MV-4-11 (cell line): ENCODE results near the gene CDT1.
A peak's percentile ranks its signal among the peaks of the same experiment; 100 is the strongest.

Experiments used
- DNase-seq: peaks from one replicate; lab custom pipeline; 2025; lab: John Stamatoyannopoulos, UW

CDT1 gene

GRCh38 chr16:88836791-88837190, 33.2 kb downstream of the CDT1 start:
- DNase-seq = no peak

GRCh38 chr16:88837806-88838205, 34.2 kb downstream of the CDT1 start:
- no peak for DNase-seq

GRCh38 chr16:88838566-88838965, 35.0 kb downstream of the CDT1 start:
- DNase-seq = no peak

GRCh38 chr16:88839026-88839529, 35.5 kb downstream of the CDT1 start:
- DNase-seq = no peak

- DNase-seq = peak; percentile 95
Observed at GRCh38 chr16:88839745-88840599, 36.4 kb downstream of the CDT1 start.

- no peak for DNase-seq
Observed at GRCh38 chr16:88840600-88841215, 37.1 kb downstream of the CDT1 start.

- DNase-seq = no peak
Observed at GRCh38 chr16:88841521-88842307, 38.1 kb downstream of the CDT1 start.

GRCh38 chr16:88842308-88842756, 38.7 kb downstream of the CDT1 start:
- DNase-seq = no peak

- DNase-seq = no peak
Observed at GRCh38 chr16:88842806-88843205, 39.2 kb downstream of the CDT1 start.

GRCh38 chr16:88843256-88843655, 39.7 kb downstream of the CDT1 start:
- DNase-seq = no peak

- DNase-seq = no peak
Observed at GRCh38 chr16:88844419-88845036, 40.9 kb downstream of the CDT1 start.

- no peak for DNase-seq
Observed at GRCh38 chr16:88846088-88846487, 42.5 kb downstream of the CDT1 start.

- no peak for DNase-seq
Observed at GRCh38 chr16:88847654-88848053, 44.1 kb downstream of the CDT1 start.

GRCh38 chr16:88848557-88848956, 45.0 kb downstream of the CDT1 start:
- DNase-seq = no peak

GRCh38 chr16:88850531-88851199, 47.1 kb downstream of the CDT1 start:
- DNase-seq = no peak

GRCh38 chr16:88851616-88852015, 48.0 kb downstream of the CDT1 start:
- DNase-seq = no peak

GRCh38 chr16:88853325-88853941, 49.8 kb downstream of the CDT1 start:
- peak; percentile 75 for DNase-seq

GRCh38 chr16:88854306-88855111, 50.9 kb downstream of the CDT1 start:
- peak; percentile 40 for DNase-seq

GRCh38 chr16:88855176-88855575, 51.6 kb downstream of the CDT1 start:
- DNase-seq = no peak

- no peak for DNase-seq
Observed at GRCh38 chr16:88855736-88856121, 52.1 kb downstream of the CDT1 start.
